Measurements from ENCODE around the gene CTNNA3.

DNA sequence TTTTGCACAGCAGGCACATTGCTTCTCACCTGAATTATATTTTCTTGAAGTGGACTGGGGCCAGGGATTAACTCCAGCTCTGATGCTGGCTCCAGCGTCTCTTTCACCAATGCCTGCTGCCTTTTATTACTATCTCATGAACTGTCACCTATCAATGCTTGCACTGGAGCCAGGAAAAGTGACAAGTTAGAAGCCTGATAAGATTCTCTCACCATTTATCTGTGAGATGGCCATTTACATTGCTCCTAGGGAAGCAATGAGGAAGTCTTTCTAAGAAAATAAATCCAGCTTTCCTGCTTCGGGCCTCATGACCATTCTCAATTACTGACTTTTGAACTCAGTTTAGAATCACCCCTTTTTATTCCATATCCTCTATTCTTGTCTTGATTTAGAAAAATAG, 818.6 kb downstream of the CTNNA3 start:
- no peak for TF ChIP-seq POLR2AphosphoS5 (IDR thresholded peaks at IDR 0.05; ENCODE audit: low read depth, low read length)
- TF ChIP-seq, protein P1, sequence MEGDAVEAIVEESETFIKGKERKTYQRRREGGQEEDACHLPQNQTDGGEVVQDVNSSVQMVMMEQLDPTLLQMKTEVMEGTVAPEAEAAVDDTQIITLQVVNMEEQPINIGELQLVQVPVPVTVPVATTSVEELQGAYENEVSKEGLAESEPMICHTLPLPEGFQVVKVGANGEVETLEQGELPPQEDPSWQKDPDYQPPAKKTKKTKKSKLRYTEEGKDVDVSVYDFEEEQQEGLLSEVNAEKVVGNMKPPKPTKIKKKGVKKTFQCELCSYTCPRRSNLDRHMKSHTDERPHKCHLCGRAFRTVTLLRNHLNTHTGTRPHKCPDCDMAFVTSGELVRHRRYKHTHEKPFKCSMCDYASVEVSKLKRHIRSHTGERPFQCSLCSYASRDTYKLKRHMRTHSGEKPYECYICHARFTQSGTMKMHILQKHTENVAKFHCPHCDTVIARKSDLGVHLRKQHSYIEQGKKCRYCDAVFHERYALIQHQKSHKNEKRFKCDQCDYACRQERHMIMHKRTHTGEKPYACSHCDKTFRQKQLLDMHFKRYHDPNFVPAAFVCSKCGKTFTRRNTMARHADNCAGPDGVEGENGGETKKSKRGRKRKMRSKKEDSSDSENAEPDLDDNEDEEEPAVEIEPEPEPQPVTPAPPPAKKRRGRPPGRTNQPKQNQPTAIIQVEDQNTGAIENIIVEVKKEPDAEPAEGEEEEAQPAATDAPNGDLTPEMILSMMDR (IDR thresholded peaks at IDR 0.05) = no peak
- no peak for TF ChIP-seq SIN3A (IDR thresholded peaks at IDR 0.05; ENCODE audit: borderline replicate concordance, insufficient read depth, low read depth, low read length)
- TF ChIP-seq, protein P2, sequence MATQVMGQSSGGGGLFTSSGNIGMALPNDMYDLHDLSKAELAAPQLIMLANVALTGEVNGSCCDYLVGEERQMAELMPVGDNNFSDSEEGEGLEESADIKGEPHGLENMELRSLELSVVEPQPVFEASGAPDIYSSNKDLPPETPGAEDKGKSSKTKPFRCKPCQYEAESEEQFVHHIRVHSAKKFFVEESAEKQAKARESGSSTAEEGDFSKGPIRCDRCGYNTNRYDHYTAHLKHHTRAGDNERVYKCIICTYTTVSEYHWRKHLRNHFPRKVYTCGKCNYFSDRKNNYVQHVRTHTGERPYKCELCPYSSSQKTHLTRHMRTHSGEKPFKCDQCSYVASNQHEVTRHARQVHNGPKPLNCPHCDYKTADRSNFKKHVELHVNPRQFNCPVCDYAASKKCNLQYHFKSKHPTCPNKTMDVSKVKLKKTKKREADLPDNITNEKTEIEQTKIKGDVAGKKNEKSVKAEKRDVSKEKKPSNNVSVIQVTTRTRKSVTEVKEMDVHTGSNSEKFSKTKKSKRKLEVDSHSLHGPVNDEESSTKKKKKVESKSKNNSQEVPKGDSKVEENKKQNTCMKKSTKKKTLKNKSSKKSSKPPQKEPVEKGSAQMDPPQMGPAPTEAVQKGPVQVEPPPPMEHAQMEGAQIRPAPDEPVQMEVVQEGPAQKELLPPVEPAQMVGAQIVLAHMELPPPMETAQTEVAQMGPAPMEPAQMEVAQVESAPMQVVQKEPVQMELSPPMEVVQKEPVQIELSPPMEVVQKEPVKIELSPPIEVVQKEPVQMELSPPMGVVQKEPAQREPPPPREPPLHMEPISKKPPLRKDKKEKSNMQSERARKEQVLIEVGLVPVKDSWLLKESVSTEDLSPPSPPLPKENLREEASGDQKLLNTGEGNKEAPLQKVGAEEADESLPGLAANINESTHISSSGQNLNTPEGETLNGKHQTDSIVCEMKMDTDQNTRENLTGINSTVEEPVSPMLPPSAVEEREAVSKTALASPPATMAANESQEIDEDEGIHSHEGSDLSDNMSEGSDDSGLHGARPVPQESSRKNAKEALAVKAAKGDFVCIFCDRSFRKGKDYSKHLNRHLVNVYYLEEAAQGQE (IDR thresholded peaks at IDR 0.05; ENCODE audit: insufficient read depth in 1 of 2, low read depth in 2 of 2, low read length in 1 of 2) = no peak
- no peak for TF ChIP-seq TCF7L2 (IDR thresholded peaks at IDR 0.05; ENCODE audit: low read depth, low read length)
